Activated T-cell treated with anti-CD3 and anti-CD28 coated beads for 1 hour (primary cell): ENCODE measurements around the gene ENTPD8.
"Not testable (repeated sequence)": the region's sequence is repeated elsewhere in the genome, so short reads cannot be mapped to it uniquely, and the experiment has no call there.

ENCODE experiments used
- DNase-seq: peaks from one replicate; pipeline ENCODE4 v3.0.0-alpha.2; 2020; ENCODE audit warnings: low read depth

ENTPD8 gene

DNA sequence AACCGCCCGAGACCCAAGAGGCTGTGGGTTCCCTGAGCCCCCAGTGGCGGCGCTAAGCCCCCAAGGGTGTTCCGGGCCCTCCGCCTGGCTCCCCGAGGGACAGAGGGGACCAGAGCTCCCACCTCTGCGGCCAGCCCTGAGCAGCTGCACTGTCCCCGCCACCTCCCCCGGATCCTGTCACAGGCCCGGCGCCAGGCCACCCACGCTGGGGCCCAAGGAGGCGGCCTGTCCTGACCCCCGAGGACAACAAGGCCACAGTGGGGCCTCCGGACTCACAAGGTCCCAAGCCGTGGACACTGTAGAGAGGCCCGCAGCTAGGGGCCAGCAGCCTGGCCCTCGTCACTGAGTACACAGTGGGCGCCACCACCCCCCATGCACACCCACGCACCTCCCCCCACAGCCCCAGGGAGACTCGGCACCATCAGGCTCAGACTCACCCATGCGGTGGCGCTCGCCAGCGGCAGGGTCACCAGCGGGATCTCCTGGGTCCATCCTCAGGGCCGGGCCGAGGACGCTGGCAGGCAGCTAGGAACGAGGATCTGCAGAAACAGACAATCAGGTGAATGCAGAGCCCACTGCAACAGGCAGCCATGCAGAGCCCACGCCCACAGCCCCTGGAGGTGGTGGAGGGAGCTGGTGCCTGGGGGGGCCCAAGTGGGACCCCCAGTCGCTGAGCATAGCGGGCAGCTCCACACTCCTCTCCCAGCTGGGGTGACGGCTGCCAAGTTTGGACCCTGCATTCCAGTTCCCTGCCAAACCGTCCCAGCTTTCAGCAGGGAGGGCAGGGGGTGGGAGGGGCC, 46.1 kb downstream of the ENTPD8 start:
- DNase-seq = no peak

DNA sequence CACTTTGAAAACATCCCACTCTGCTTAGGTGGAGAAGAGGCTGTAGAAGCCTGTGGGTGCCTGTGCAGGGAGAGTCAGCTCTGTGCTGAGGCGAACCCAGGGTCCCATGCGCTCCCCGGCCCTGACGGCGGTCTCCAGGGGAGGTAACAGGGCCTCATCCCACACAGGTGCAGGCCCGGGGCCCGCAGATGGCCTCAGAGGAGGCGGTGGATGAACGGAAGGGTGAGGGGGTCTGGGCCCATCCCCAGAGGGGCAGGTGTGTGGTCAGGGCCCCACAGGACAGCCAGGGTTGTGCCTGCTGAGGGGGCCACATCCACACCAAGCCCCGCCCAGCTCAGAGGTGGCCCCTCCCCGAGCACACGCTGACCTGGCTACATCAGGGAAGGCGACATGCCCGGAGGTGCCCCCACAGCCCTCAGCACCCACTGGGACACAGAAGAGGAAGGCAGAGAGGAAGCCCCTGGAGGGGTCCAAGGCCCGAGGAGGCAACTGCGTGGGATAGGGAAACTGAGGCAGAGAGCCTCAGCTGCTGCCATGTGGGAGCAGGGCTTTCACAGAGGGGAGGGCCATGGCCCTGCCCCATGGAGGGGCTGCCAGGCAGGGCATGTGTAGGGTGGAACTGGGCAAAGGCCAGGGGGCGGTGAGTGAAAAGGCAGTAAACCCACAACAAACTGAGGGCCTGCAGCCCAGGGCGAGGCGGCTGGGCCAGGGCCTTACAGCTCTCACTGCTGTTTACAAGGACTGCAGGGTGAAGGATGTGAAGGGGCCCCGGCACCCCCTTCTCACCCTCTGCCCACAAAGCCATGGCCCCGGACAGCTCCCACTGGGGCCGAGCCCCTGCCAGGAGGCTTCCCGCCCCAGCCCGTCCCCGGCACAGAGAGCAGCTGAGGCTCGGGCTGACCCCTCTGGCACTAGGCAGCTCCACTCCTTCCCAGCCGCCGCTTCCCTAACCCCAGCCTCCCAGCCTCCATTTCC, 47.7 kb downstream of the ENTPD8 start:
- no peak for DNase-seq

DNA sequence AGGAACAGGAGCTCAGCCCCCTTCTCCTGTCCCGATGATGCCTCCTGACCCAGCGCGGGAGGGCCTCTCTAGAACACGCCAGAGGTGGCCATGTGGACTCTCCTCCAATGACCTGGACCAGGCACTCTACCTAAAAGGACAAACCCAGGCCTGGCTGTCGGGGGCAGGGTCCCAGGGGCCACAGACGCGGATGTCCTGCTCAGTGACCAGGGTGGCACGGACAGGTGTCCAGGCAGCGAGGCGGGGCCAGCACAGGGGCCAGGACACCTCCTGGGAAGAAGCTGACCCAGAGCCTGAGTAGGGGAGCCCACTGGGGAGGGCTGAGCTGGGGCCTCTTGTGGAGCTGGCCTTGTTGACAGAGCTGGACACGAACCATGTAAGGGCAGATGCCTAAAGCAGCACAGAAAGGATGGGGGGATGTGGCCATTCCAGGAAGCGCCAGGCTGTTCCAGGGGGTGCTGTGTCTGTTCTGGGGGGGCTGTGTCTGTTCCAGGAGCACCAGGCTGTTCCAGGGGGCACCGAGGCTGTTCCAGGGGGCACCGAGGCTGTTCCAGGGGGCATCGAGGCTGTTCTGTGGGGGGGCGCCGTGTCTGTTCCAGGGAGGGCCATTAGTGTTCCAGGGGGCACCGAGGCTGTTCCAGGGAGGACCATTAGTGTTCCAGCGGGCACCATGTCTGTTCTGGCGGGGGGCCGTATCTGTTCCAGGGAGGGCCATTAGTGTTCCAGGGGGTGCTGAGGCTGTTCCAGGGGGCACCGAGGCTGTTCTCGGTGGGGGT, 48.7 kb downstream of the ENTPD8 start:
- DNase-seq = no peak

DNA sequence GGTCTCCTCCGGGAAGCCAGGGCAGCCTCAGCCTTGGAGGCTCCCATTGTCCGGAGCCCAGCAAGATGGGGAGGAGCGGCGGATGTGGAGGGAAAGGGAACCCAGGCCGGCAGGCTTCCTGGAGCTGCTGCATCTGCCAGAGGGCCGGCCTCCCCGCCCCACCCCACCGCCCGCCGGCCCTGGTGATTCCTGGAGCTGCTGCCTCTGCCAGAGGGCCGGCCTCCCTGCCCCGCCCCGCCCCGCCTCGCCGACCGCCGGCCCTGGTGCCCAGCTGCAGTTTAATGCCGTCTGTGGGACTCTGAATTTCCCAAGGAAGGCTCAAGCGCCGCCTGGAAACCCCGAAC, 49.8 kb downstream of the ENTPD8 start:
- no peak for DNase-seq

DNA sequence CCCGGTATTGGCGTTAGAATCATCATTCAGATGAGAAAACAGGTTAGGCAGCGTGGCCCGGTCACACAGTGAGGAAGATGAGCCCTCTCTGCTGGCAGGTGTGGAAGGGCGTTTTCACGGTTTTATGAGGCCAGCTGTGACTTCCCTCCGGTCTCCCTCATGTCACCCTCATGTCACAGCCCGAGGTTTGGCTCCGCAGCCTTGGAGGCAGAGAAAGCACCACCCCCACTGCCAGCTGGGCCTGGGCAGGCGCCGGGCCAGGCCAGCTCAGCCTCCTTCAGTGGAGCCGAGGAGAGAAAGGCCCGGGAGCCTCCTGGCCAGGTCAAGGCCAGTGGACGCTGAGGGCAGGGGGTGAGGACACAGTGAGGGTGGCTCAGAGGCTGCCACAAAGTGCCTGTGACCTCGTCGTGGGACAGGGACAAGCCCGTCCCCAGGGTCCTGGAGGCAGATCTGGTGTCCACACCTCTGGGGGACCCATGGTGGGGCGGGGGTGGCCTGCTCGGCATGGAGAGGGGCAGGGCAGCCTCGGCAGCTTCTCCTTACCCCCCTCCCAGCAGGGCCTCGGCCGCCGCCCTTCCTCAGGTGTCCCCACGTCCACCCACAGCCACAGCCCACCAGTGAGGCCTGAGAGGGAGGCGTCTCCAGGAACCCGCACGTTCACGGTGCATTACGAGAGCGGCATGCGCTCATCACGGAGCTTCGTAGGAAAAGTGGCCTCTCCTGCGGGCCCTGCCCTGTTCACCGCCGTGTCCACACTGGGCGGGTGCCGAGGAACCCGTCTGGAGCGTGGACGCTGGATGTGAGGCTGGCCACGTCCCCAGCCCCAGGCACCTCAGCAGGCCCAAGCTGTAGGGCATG, 50.4 kb downstream of the ENTPD8 start:
- no peak for DNase-seq

DNA sequence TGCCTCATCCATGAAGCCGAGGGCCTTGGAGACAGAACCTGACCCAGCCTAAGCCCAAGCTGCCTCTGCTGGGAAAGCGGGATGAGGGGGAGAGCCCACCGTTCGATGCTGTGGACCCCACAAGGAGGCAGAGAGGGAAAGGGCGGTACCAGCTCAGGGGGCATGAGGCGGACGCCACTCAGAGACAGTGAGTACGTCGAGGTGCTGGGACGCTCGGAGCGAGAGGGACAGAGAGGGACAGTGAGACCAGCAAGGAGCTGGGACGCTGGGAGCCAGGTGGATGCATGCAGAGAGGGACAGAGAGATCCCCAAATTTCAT, 51.8 kb downstream of the ENTPD8 start:
- DNase-seq = no peak

DNA sequence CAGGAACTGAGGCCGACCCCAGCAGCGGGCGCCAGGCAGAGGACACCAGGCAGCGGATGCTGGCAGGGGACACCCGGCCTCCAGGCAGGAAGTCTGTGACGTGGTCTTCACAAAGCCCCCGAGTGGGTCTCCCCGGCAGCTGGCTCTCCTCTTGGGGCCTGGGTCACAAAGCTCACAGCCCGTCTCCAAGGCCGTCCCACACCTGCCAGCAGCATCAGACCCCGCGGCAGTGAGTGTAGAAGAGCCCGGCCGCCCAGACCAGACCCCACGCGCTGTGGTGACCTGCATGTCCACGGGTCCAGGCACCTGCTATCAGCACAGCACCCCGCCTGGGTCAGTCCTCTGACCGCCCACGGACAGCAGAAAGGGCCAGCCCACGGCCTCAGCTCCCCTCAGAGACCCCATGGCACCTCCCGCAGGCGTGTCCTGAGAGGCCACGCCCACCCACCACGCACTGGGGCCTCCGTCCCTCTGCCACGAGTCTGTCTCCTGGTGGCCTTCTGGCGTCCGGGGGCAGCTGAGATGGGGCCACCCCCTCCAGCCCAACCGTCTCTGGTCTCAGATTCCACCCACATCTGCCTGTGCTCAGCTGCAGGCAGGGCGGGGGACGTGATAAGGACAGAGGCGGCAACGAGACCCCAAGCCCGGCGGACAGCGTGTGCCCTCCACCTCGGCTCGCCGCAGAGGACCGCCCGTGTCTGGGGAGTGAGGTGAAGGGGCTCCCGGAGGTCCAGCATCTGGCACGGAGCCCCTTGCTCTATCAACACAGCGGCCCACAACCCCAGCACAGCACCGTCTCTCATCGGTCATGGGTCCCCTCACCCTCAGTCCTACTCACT, 52.3 kb downstream of the ENTPD8 start:
- no peak for DNase-seq

DNA sequence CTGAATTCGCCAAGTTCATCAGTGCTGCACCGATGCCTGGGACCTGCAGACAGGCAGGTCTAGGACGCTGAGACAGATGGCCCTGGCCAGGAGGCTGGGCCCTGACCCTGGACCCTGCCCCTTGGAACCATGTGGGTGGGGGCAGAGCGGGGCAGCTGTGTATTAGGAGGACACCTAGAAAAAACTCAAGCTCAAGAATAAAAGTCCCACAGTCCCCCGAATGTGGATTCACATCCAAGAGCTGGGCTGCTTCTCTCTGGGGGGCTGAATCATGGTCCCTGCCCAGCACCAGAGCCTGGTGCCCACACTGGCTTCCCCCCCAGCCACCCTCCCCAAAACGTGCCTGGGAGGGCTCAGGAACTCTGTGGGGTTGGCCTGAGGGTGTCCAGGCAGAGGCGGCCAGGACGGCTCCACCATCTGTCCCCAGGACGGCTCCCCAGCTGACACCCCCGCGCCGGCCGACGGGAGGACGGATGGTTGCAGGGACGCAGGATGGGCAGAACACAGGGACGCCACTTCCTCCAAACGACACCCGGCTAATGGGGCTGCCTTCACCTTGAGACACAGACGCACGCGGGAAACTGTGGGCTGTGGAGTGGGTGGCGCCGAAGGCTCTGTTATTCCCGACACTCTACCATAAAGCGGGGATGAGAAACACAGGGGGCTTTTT, 53.1 kb downstream of the ENTPD8 start:
- DNase-seq = no peak

DNA sequence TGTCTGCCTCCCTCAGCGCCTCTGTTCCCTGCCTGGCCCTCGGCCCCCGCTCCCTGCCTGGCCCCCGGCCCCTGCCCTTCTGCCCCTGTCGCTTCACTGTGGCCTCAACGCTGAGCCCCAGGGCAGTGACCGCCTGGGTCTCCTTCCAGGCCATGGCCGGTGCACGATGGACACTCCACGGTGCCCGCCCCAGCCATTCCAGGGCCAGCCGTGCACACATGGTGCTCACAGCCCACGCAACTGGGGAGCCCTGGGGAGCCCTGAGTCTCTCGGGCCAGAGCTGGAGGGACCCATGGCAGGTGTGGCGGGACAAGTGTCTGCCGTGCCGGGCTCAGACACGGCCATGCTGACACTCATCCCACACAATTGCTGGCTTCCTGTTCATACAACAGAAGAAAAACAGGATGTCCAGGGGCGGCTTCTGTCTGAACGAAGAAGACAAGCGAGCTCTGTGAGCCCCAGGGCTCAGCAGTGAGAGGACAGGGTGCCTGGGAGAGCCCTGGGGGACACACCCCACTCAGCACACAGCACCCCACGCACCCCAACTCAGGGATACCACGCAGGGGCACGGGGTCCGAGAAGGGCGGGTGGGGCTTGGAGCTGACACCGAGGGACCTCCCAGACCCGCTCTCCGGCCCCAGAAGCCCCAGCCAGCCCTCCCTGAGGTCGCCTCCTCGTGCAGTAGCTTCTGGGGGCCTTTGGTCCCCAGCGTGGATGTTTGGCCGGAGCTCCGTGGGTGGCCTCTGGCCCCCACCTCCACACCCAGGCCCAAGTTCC, 53.9 kb downstream of the ENTPD8 start:
- peak; percentile 28 for DNase-seq

DNA sequence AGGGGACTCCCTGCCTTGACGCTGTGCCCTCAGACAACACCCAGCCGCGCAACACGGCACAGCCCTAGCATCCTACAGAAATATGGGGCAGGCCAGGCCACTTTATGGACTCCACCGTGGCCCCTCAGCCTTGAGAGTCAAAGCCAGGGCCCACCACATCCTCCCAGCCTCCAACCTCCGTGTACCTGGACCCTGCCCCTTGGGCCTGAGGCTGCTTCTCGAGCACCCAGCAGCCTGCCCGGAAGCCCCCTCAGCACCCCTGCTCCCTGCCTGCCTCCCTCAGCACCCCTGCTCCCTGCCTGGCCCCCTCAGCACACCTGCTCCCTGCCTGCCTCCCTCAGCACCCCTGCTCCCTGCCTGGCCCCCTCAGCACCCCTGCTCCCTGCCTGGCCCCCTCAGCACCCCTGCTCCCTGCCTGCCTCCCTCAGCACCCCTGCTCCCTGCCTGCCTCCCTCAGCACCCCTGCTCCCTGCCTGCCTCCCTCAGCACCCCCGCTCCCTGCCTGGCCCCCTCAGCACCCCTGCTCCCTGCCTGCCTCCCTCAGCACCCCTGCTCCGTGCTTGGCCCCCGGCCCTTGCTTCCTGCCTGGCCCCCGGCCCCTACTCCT, 54.5 kb downstream of the ENTPD8 start:
- not testable (repeated sequence) for DNase-seq

DNA sequence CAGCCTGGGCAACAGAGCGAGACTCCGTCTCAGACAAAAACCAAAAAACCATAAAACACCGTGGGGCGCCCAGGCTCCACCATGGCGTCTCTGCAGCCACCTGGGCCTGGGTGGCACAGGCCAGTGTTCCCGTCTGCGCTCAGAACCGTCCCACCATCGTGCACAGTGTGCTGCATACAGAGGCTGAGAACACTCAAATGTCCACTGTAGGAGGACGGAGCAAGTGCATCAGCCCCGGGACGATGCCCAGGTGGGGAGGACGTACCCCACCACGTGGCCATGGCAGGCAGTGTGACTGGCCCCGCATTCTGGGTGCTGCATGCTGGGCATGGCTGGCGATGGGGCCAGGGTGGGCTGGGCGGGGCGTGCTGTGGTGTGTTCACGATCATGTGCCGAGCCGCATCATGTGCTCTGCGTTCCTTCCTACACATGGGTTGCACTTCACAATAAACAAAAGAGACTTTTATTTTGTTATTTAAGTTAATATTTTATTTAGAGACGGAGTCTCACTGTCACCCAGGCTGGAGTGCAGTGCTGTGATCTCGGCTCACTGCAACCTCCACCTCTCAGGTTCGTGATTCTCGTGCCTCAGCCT, 56.0 kb downstream of the ENTPD8 start:
- no peak for DNase-seq
